Neural progenitor cell (in vitro differentiated cells): ENCODE results near the gene OAS2. TPM values are rescaled to one million over a fixed set of nuclear protein-coding genes. Genes with fewer than 3 reads are reported as not detected.
A peak's percentile ranks its signal among the peaks of the same experiment; 100 is the strongest.

Source experiments
- DNase-seq: peaks from one replicate; pipeline ENCODE4 v3.0.0-alpha.2; 2016; ENCODE audit warnings: low spot score
- H2AFZ ChIP-seq: fragments of 200-600 bp; sonication (generic); replicated peaks from 2 replicates; pipeline ENCODE4 v1.6.1; 2016; ENCODE audit warnings: antibody characterized with exemption
- H3F3A ChIP-seq: fragments of 200-600 bp; sonication (generic); 2 replicates; pipeline ENCODE4 v1.6.1; 2016; ENCODE audit warnings: antibody characterized with exemption, low read depth
- H3K27ac ChIP-seq: fragments of 200-600 bp; sonication (generic); 2 replicates; pipeline ENCODE4 v1.5.1; 2016; ENCODE audit warnings: mild to moderate bottlenecking
- H3K27me3 ChIP-seq: fragments of 200-600 bp; sonication (generic); 2 replicates; pipeline ENCODE4 v1.6.1; 2016; ENCODE audit warnings: mild to moderate bottlenecking, moderate library complexity
- H3K36me3 ChIP-seq: fragments of 200-600 bp; sonication (generic); 2 replicates; pipeline ENCODE4 v1.5.1; 2016
- H3K4me1 ChIP-seq: fragments of 200-600 bp; sonication (generic); 2 replicates; pipeline ENCODE4 v1.6.1; 2016; ENCODE audit warnings: mixed run types
- H3K4me2 ChIP-seq: fragments of 200-600 bp; sonication (generic); 2 replicates; pipeline ENCODE4 v1.6.1; 2016
- H3K4me3 ChIP-seq: fragments of 200-600 bp; sonication (generic); 2 replicates; pipeline ENCODE4 v1.5.1; 2016
- H3K79me2 ChIP-seq: fragments of 200-600 bp; sonication (generic); 2 replicates; pipeline ENCODE4 v1.6.1; 2016; ENCODE audit warnings: low read depth
- H3K9ac ChIP-seq: fragments of 200-600 bp; sonication (generic); 2 replicates; pipeline ENCODE4 v1.6.1; 2016
- H3K9me3 ChIP-seq: fragments of 200-600 bp; sonication (generic); 2 replicates; pipeline ENCODE4 v1.5.1; 2016; ENCODE audit warnings: low read depth
- H4K20me1 ChIP-seq: fragments of 200-600 bp; sonication (generic); 2 replicates; pipeline ENCODE4 v1.6.1; 2016; ENCODE audit warnings: low read depth
- H3K27ac Mint-ChIP-seq: 3 replicates; pipeline ENCODE4 v1.8.0; 2021; ENCODE audit warnings: mixed read lengths
- H3K27me3 Mint-ChIP-seq: 2 replicates; pipeline ENCODE4 v1.8.0; 2022; ENCODE audit warnings: low read depth, mild to moderate bottlenecking, inconsistent platforms, moderate library complexity, mixed read lengths; ENCODE audit not compliant: insufficient read depth
- H3K36me3 Mint-ChIP-seq: 3 replicates; pipeline ENCODE4 v1.8.0; 2021; ENCODE audit warnings: mixed read lengths
- H3K4me1 Mint-ChIP-seq: 3 replicates; pipeline ENCODE4 v1.8.0; 2021; ENCODE audit warnings: mixed read lengths
- H3K4me3 Mint-ChIP-seq: 3 replicates; pipeline ENCODE4 v1.8.0; 2021; ENCODE audit warnings: mild to moderate bottlenecking, moderate library complexity, mixed read lengths
- H3K9me3 Mint-ChIP-seq: 3 replicates; pipeline ENCODE4 v1.8.0; 2020; ENCODE audit warnings: mixed read lengths
- EZH2 ChIP-seq: fragments of 200-600 bp; sonication (generic); IDR thresholded peaks from 2 replicates; pipeline ENCODE4 v1.6.1; 2017; ENCODE audit warnings: antibody characterized with exemption, mild to moderate bottlenecking, moderate library complexity
- EZH2phosphoT487 ChIP-seq: fragments of 200-600 bp; sonication (generic); IDR thresholded peaks from 2 replicates; pipeline ENCODE4 v1.6.1; 2017; ENCODE audit warnings: antibody characterized with exemption
- total RNA-seq: library from RNA; depleted of rRNA; stranded (reverse); fragments of >200 nt; gene quantifications from 2 replicates; pipeline ENCODE4 v1.2.3, GENCODE V29; 2015; ENCODE audit warnings: low replicate concordance
- TF ChIP-seq, protein P1 (sequence below): fragments of 200-600 bp; sonication (generic); IDR thresholded peaks from 2 replicates; pipeline ENCODE4 v1.5.1; 2017; ENCODE audit warnings: antibody characterized with exemption, mild to moderate bottlenecking

OAS2 gene
- total RNA-seq, 1 donor from 2014 or later, result not detected

DNA sequence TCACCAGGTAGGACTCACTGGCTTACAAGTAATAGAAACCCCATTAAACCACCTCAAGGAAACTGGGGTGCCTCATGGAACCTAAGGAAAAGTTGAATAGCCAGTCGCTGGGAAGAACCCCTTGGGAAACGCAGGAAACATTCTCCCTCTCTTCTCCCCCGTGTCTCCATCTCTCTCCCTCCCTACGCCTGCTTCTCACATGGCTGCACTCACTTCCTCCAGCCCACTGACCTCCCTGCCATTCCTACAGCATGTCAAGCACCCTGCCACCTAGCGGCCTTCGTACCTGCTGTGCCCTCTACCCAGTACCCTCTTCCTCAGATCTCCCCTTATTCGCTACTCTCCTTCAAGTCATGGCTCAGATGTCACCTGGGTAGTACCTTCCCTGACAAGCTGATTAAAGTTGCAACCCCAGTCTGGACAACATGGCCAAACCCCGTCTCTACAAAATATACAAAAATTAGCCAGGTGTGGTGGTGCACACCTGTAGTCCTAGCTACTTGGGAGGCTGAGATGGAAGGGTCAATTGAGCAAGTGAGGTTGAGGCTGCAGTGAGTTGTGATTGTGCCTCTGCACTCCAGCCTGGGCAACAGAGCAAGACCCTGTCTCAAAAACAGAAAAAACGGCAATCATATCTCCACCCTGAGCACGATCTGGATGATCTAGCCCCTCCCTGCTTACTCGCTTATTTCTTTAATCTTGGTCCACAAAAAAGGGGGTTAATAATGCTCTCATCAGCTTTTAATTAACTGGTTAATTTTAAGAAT is 71.8 kb downstream of the OAS2 start:
- no peaks in the 10 kb centered on the region for H3K4me1 ChIP-seq
- TF ChIP-seq EZH2, result no peak
- TF ChIP-seq, protein P1, sequence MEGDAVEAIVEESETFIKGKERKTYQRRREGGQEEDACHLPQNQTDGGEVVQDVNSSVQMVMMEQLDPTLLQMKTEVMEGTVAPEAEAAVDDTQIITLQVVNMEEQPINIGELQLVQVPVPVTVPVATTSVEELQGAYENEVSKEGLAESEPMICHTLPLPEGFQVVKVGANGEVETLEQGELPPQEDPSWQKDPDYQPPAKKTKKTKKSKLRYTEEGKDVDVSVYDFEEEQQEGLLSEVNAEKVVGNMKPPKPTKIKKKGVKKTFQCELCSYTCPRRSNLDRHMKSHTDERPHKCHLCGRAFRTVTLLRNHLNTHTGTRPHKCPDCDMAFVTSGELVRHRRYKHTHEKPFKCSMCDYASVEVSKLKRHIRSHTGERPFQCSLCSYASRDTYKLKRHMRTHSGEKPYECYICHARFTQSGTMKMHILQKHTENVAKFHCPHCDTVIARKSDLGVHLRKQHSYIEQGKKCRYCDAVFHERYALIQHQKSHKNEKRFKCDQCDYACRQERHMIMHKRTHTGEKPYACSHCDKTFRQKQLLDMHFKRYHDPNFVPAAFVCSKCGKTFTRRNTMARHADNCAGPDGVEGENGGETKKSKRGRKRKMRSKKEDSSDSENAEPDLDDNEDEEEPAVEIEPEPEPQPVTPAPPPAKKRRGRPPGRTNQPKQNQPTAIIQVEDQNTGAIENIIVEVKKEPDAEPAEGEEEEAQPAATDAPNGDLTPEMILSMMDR, result peak; percentile 55
- H3K79me2 ChIP-seq, result no peaks in the 10 kb centered on the region
- H3K9me3 ChIP-seq, result no peaks in the 10 kb centered on the region
- H3K27me3 Mint-ChIP-seq, result peaks cover 32% of the 10 kb centered on the region
- no peaks in the 10 kb centered on the region for H3K4me1 Mint-ChIP-seq
- H3F3A ChIP-seq, result no peaks in the 10 kb centered on the region
- peak overlapping the region; percentile 14 for H3K27ac Mint-ChIP-seq
- no peaks in the 10 kb centered on the region for H3K9me3 Mint-ChIP-seq
- H3K27me3 ChIP-seq, result peaks cover 71% of the 10 kb centered on the region
- H4K20me1 ChIP-seq, result no peaks in the 10 kb centered on the region
- no peaks in the 10 kb centered on the region for H3K36me3 Mint-ChIP-seq
- DNase-seq, result peak; percentile 61
- no peak overlapping the region for H3K9ac ChIP-seq
- H2AFZ ChIP-seq, result no peak overlapping the region
- H3K36me3 ChIP-seq, result no peaks in the 10 kb centered on the region
- H3K27ac ChIP-seq, result no peak overlapping the region
- H3K4me2 ChIP-seq, result no peak overlapping the region
- H3K4me3 Mint-ChIP-seq, result peak overlapping the region; percentile 9
- H3K4me3 ChIP-seq, result no peak overlapping the region

GRCh38 chr12:113050795-113051194 is 72.5 kb downstream of the OAS2 start:
- Histone ChIP-seq H3F3A (no peaks in the 10 kb centered on the region), H3K36me3 (no peaks in the 10 kb centered on the region)

GRCh38 chr12:113051759-113052158 is 73.4 kb downstream of the OAS2 start:
- no peak overlapping the region for H3K27ac Mint-ChIP-seq
- Histone ChIP-seq H3F3A (no peaks in the 10 kb centered on the region), H3K79me2 (no peaks in the 10 kb centered on the region), H3K9ac (no peak overlapping the region), H3K27me3 (peaks cover 71% of the 10 kb centered on the region), H3K36me3 (no peaks in the 10 kb centered on the region), H3K9me3 (no peaks in the 10 kb centered on the region), H3K4me1 (no peaks in the 10 kb centered on the region), H3K27ac (no peak overlapping the region), H3K4me3 (no peak overlapping the region), H2AFZ (no peak overlapping the region), H4K20me1 (no peaks in the 10 kb centered on the region), H3K4me2 (no peak overlapping the region)
- no peak for DNase-seq
- TF ChIP-seq EZH2phosphoT487 (no peak), EZH2 (no peak)
- TF ChIP-seq, protein P1, result no peak
- no peaks in the 10 kb centered on the region for H3K9me3 Mint-ChIP-seq
- no peaks in the 10 kb centered on the region for H3K4me1 Mint-ChIP-seq
- no peaks in the 10 kb centered on the region for H3K36me3 Mint-ChIP-seq
- H3K27me3 Mint-ChIP-seq, result peaks cover 39% of the 10 kb centered on the region
- H3K4me3 Mint-ChIP-seq, result no peak overlapping the region

More at GRCh38 chr12:113050795-113051194, 72.5 kb downstream of the OAS2 start:
- peaks cover 71% of the 10 kb centered on the region for H3K27me3 ChIP-seq
- Mint-ChIP-seq H3K36me3 (no peaks in the 10 kb centered on the region), H3K4me3 (no peak overlapping the region), H3K9me3 (no peaks in the 10 kb centered on the region), H3K4me1 (no peaks in the 10 kb centered on the region), H3K27me3 (peaks cover 34% of the 10 kb centered on the region), H3K27ac (no peak overlapping the region)
- no peak overlapping the region for H3K9ac ChIP-seq
- DNase-seq, result no peak
- TF ChIP-seq EZH2phosphoT487 (no peak), EZH2 (no peak)
- TF ChIP-seq, protein P1, result no peak
- no peak overlapping the region for H3K4me3 ChIP-seq
- H3K27ac ChIP-seq, result no peak overlapping the region
- no peaks in the 10 kb centered on the region for H3K4me1 ChIP-seq
- H3K4me2 ChIP-seq, result no peak overlapping the region
- H2AFZ ChIP-seq, result no peak overlapping the region
- H3K9me3 ChIP-seq, result no peaks in the 10 kb centered on the region
- no peaks in the 10 kb centered on the region for H3K79me2 ChIP-seq
- no peaks in the 10 kb centered on the region for H4K20me1 ChIP-seq
